M059J (cell line): ENCODE measurements around the gene KRTAP13-2. TPM values are rescaled to one million over a fixed set of nuclear protein-coding genes. Genes with fewer than 3 reads are reported as not detected.

ENCODE experiments used
- DNase-seq: peaks from one replicate; pipeline ENCODE4 v3.0.0-alpha.2; 2012; ENCODE audit warnings: low read depth
- total RNA-seq: library from RNA; depleted of rRNA; stranded (reverse); fragments of >200 nt; shearing (Covaris generic); gene quantifications from 2 replicates; pipeline ENCODE4 v1.2.3, GENCODE V29; 2014; rRNA removed

KRTAP13-2 gene, protein sequence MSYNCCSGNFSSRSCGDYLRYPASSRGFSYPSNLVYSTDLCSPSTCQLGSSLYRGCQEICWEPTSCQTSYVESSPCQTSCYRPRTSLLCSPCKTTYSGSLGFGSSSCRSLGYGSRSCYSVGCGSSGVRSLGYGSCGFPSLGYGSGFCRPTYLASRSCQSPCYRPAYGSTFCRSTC
- total RNA-seq: not detected in 2 replicates

DNA sequence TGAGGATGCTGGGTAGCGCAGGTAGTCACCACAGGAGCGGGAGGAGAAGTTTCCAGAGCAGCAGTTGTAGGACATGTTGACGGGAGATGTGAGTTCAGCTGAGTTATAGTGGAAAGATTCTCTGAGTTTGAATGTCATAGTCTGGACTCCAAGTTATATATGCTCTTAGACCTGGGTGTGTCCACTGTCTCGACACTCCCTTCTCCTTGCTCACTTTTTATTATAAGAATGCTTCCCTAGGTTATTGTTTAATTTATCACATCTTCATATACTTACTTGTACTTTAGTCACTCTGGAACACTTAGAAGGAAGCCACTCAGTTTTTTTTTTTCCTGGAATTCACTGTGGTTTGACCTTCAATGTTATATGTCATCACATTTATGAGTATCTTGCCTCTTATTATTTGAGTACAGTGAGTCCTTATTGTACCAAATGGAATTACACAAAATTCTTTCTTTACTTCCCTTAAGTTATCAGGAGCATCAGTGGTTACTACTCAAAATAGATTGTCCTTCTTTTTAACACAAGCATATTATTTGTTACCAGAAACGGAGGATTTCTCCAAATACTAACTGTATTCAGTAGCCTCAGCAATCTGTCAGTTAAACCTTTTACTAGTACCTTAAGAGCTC is at the start of gene KRTAP13-2:
KRTAP13-2 (minus strand) TSS at position 133 of the 632 bp plus-strand sequence; CDS start at position 75, 58 bp downstream.
- no peak for DNase-seq

DNA sequence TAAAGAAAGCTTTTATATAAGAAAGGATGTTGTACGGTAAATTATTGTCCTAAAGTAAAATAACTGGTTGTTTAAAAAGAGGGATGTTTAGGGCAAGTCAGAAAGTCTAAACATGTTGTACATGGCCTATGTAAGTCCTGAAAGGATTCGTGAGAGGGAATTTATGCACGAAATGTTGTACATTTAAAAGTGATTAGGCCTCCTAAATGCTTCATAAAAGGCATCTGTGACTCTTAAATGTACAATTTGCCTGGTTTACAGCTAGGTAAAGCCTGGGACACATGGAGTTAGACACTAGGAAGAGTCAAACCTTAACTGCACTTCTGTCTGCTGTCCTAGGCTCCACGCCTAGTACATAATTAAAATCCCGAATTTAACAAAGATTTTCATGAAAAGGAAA is 43.9 kb upstream of the KRTAP13-2 start:
- no peak for DNase-seq

DNA sequence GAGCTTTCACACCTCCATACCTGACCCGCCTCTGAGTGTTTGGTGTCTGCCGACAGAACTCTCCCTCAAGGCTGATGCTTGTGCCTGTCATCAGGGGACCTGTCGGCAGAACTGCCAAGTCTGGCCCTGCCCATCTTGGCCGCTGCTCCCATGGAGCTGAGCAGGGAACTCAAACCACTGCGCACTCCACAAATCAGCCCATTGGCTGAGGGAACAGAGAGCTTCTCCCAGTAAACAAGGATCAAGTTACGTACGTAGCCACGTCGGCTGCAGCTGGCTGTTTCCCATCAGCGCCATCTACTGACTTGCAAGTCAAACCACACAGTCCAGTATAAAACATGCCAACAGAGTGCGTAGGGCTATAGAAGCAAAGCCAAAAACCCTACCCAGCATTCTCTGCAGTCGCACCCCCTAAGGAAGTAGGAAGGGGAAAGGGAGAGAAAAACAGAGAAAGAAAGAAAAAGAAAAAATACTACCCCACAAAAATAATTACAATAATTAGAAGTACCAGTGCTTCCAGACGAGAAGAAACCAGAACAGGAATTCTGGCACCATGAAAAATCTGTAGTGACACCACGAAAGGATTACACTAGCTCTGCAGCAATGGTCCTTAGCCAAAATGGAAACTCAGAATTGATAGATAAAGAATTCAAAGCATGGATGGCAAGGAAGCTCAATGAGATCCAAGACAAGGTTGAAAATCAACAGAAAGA is 36.9 kb upstream of the KRTAP13-2 start:
- DNase-seq: peak; percentile 54

DNA sequence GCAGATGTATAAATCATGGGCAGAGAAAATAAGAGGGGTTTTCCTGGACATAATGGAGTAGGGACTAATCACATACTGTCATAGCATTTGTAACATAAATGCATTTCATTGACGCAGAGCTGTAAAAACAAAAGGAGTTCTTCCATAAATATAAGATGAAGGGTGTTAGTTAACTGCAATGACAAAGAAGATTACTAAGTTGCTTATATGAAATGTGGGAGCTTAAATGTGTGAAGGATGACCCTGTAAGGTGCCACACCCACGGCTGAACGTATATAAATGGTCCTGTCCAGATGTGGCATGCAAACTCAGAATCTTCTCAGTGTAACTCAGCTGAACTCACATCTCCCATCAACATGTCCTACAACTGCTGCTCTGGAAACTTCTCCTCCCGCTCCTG is 23.7 kb upstream of the KRTAP13-2 start, which contains the start of gene KRTAP13-1:
KRTAP13-1 (plus strand) TSS at position 301 of the 400 bp plus-strand sequence; CDS start at position 357, 56 bp downstream.
- no peak for DNase-seq

DNA sequence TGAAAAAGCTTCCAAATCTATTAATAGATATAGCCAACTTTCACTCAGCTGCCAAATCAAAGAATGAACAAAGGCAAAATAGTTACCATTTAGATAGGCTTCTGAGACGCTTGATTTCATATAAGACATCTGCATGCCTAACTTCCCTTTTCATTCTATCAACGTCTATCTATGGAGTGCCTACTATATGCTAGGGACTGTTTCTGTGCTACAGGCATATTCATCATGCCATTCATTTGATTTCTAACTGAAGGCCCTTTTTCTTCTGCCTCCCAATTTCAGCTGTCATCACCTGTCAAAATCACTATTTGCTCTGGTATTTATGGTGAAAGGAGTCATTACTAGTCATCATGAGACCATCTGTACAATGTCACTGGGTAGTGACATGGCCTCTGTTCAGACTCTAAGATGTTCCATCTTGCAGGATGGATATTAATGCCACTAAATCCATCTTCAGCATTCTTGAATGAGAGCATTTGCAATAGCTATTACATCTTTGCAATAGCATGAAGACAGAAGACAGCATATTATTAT is 19.5 kb upstream of the KRTAP13-2 start:
- no peak for DNase-seq

DNA sequence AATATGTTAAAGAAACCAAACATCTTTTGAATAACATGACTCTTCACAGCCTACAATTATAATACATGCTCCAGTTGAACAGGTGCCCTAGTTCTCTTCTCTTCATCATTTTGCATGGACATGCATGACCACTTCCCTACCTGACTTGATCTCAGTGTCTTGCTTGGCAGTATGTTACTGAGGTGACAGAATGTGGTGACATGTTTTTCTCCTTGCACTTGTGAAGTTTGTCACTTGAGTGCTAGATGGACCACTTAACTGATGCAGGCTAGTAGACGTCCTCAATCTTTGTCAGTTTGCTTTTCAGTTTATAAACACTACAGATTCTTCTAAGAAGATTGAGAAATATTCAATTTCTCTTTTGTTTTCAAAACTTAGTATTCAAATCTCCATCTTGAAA is 10.1 kb upstream of the KRTAP13-2 start:
- DNase-seq: no peak

DNA sequence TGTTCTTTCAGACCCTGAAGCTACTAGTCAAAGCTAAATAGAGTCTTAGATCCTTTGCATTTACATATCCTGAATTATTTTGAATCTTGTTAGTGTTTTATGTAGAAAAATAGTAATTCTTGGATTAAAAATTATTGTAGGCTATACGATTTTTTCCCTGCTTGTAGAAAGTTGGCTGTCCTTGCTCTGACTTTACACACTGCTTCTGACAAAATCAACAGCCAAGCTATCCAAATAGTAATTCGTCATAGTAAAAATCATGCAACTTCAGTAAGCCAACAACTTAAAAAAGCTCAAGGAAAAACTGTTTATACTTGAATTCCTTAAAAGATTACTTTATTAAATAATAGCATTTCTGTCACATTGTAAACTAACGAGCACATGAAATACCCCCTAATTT is 16.2 kb downstream of the KRTAP13-2 start:
- no peak for DNase-seq

DNA sequence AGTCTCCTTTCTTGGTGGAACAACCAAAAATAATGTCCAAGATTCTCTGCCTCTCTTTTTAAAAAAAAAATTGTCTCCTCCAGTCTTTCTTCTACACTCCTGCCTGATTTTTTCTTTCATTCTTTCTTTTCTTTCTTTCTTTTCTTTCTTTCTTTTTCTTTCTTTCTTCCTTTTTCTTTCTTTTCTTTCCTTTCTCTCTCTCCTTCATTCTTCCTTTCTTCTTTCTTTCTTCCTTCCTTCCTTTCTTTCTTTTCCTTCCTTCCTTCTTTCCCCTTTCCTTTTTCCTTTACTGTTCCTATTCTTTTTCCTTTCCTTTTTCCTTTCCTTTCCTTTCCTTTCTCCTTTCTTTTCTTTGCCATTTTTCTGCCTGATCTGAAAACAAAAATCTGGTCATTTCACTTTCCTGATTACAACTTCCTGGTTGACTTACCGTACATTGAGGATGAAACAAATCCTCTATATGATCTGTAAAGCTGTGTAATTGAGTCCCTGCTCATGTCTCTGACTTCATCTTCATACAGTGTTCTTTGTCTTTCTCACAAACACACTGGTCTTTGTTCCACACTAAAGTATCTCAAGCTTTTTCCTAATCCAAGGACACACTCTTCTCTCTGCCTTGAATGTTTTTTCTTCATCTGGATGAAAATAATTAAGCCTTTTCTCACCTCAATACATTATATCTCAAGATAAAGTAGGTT is 17.6 kb downstream of the KRTAP13-2 start:
- DNase-seq: no peak

DNA sequence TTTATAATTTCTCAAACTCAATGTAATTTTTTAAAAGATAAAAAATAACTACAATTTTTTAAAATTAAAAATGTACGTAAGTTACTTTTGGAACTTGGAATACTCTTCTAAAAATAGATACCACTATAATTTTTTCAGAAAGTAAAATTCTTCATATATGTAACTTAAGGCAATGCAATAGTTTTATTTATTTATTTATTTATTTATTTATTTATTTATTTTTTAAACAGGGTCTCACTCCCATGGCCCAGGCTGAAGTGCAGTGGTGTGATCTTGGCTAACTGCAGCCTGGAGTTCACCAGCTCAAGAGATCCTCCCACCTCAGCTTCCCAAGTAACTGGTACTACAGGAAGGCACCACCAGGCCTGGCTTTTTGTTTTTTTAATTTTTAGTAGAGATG is 20.5 kb downstream of the KRTAP13-2 start:
- DNase-seq: no peak

DNA sequence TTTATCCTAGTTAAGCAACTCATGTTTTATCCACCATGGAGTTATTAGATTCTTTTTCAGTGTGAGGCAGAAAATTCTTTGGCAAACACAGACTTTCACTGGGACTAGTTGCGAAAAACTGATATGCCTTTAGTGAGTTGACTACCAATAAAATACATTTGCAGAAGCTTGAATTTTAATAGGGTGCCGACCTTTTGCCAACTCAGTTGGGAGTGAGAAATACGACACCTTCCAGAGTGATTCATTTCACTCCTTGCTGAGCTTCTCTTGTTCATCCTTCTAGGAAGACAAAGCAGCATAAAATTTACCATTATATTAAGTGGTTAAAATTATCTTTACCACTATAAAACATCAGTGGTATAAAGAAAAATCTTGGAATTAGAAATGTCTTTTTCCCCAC is 22.5 kb downstream of the KRTAP13-2 start:
- DNase-seq: no peak

DNA sequence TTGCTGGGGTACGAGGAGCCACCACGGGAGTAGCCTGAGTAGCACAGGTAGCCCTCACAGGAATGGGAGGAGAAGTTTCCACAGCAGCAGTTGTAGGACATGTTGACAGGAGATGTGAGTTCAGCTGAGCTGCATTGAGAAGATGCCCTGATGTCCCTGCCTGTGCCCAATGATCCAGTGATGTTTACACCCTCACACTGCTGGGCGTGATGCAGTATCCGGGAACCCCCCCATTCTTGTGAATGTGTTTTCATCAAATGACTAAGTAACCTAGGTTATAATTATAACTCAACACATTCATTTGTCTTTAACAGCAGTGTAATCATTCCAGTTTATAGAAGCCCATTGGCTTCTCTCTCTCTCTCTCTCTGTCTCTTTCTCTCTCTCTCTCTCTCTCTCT is 23.6 kb downstream of the KRTAP13-2 start, which contains the start of gene KRTAP23-1:
KRTAP23-1 (minus strand) TSS at position 101 of the 400 bp plus-strand sequence; CDS start at position 101, 0 bp downstream.
- no peak for DNase-seq

DNA sequence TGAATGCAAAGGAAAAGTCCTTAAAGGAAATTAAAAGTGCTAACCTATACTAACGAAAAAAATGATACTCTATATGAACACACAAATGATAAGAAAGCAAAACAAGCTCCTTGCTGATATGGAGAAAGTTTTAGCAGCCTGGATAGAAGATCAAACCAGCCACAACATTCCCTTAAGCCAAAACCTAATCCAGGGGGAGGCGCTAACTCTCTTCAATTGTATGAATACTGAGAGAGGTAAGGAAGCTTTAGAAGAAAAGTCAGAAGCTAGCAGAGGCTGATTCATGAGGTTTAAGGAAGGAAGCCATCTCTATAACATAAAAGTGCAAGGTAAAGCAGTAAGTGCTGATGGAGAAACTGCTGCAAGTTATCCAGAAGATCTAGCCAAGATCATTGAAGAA is 27.1 kb downstream of the KRTAP13-2 start:
- DNase-seq: no peak

DNA sequence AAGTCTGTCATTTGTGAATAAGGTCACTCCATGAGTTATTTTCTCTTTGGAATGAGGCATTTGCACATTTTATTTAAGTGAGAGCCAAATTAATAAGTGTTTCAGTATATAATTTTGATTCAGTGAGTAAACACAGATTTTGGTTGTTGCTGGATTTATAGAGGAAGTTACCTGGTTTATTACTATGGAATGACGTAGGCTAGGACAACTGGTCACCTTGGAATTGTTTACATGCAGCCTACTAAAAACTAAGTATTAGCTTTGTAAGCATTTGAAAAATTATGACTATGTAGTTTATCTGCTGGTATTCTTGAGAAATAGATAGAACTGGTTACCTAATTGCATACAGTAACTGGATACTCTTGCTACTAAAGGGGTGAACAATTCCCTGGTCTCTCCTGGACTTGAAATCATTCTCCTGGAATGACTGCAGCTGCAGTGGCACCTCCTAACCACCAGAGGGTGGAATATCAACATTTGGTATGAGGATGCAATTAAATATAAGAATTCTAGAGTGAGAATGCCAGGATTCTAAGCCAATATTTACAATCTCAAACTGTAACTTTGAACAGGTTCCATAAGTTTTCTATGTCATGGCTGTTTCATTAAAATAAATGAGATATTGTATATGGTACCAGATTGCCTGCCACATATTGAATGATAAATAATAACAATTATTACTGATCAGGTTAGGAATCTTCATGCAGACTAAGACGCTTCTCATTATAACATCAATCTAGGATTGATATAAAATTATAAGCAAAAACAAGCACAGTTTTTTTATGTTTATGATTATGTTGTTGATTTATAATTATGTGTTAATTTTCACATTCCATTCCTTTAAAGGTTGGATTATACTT is 31.1 kb downstream of the KRTAP13-2 start:
- DNase-seq: peak; percentile 8

DNA sequence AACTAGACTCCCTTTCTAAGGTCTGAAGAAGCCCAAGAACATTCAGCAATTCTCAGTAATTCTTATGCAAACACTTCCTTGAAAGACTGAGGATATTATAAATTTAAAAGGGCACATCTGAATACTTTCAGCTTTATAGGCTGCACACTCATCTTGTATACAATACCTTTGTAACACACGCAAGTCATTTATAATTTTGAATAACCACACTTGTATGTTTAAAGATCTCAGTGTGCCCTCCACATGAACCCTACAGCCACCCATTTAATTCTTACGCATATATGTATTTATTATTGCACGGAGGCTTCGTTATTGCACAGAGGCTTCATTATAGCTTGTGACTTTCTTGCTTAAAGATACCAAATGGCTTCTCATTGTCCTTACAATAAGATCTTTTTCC is 33.4 kb downstream of the KRTAP13-2 start:
- DNase-seq: no peak

DNA sequence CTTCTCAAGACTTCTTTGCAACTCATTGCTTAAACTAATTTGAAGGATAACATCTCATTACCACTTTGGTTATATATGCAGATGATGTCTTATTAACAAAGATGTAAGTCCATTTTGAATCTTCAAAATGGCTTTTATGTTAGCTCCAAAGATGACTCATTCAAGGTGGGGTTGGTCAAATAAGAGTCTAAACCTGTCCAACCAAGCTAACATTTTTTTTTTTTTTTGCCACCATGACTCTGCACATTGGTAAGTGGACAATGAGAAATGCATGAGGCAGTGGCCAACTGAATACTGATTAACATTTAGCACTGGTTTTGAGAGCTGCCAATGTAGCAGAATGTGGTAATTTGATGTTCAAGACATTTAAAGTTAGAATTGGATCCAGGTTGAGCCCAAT is 34.3 kb downstream of the KRTAP13-2 start:
- DNase-seq: no peak

DNA sequence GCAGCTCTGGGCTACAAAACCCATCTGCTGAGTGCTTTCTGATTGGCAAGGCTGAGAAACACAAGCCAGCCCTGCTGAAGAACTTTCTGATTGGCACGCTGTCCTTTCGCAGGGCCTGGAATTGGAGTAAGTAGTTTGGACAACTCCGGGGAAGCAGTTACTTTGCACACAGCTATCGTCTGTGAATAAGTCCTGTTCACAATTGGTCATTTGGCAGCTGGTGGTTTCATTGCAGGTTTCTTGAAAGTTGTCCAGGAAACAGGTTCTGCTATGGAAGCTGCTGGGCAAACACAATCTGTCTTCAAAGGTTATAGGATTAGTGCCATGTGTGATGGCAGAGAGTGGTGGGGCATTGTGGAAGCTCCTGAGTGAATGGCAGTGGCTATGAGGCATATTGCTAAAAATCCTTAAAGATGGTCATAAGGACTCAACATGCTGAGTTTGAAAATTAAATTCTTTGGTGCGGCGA is 34.8 kb downstream of the KRTAP13-2 start, which contains the start of gene KRTAP27-1:
KRTAP27-1 (minus strand) TSS at position 419 of the 469 bp plus-strand sequence; CDS start at position 393, 26 bp downstream.
- no peak for DNase-seq

DNA sequence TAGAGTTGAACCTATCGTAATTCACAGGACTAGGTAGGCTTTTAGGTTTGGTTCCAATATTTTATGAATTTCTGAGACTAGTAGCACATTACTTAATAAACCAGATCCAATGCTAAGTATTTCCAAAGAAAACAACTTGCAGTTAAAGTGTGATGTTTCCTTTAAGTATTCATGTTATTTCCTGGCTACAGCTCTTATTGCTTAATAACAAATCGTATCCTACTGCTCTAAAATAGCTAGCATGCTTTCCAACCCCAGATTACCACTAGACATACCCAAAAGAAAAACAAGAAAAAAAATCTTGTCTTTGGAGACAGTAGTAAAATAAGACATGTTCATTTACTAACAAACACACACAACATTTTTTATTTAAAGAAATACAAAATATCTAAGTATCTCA is 35.5 kb downstream of the KRTAP13-2 start:
- DNase-seq: no peak

DNA sequence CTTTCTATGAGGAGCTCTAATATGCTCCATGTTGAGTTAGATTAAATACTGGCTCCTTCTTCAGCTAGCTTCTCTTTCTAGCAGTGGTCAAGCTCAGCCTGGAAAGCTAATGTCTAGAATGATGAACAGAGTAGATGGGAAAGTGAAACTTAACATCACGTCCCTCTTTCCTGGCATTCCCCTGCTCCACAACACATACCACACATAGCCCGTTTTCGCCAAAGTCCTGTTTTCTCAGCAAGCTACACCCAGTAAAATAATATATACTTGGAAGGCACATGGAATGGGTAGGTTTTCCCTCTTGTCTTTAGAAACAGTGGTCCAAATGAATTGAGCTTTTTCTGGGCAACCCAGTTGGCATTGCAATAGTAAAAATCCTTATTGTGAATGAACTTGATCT is 38.3 kb downstream of the KRTAP13-2 start:
- no peak for DNase-seq

DNA sequence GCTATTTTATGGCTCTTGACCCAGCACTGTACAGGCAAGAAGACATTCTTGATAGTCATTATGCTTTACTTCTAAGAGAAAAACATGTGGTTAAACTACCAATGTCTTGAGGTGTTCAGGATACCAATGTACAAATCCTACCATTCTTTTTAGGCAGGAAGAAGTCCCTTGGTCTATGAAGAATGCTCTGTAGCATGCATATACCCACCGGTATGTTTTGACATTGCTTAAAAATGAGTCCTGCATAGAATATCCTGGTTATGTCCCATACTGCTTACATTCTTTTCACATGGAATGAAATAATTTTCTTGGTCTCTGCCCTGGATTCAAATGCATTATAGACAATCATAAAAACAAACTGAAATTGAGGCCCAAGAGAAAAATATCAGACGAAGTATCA is 39.4 kb downstream of the KRTAP13-2 start:
- DNase-seq: no peak

DNA sequence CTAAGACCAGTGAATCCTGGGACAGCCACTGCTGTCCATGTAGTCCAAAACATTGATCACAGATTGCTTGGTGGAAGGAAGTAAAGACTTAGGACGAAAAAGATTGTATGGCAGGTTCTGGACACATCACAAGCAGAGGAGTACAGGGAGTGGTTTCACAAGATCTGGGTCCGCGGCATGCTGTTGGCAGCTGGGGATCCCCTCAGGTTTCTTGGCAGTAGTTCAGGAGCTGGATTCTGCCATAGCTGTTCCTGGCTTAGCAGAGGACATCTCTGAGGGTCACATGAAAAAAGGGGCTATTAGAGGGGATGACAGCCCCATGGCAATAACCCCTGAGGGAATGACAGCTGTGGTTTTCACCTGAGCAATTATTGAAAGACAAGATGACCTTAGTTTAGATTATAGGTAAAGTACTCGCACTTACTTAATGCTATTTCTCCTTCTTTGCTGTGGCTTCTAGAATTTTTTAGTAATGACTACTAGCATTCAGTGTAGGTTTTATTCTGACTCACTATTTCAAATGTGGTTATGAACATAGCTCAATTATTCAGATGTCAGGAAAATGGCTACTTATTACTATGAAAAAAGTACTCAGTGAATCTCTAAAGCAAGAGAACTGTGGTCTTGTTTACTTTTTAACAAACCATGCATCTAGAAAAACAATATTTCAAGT is 42.7 kb downstream of the KRTAP13-2 start:
- DNase-seq: peak; percentile 1
